HEK293 (cell line): ENCODE data around the gene MYOM1.

Experiments
- BCL11B ChIP-seq: fragments of 450-650 bp; formaldehyde crosslinking; IDR thresholded peaks from 2 replicates; pipeline ENCODE4 v1.5.1; 2016; ENCODE audit warnings: low read depth, missing biosample characterization, missing genetic modification characterization
- TCF7L2 ChIP-seq: IDR thresholded peaks from 2 replicates; pipeline ENCODE4 v1.6.1; 2011; ENCODE audit warnings: low read depth, mild to moderate bottlenecking, inconsistent platforms, low read length, moderate library complexity, borderline replicate concordance
- WT1 ChIP-seq: fragments of 450-650 bp; formaldehyde crosslinking; IDR thresholded peaks from 2 replicates; pipeline ENCODE4 v1.5.1; 2016; ENCODE audit warnings: missing biosample characterization, missing genetic modification characterization
- ZBTB21 ChIP-seq: fragments of 450-650 bp; formaldehyde crosslinking; IDR thresholded peaks from 2 replicates; pipeline ENCODE4 v1.5.1; 2017; ENCODE audit warnings: missing biosample characterization, missing genetic modification characterization
- ZNF366 ChIP-seq: fragments of 450-650 bp; formaldehyde crosslinking; conservative IDR thresholded peaks from 2 replicates; pipeline ENCODE4 v1.5.1; 2016; ENCODE audit warnings: missing biosample characterization, missing genetic modification characterization
- ZNF513 ChIP-seq: fragments of 450-650 bp; IDR thresholded peaks from 2 replicates; pipeline ENCODE4 v1.5.1; 2018; ENCODE audit warnings: missing biosample characterization, missing genetic modification characterization
- ZNF544 ChIP-seq: fragments of 450-650 bp; formaldehyde crosslinking; IDR thresholded peaks from 2 replicates; pipeline ENCODE4 v1.5.0; 2017; ENCODE audit warnings: missing biosample characterization, missing genetic modification characterization
- TF ChIP-seq, protein P1 (sequence below): fragments of 450-650 bp; formaldehyde crosslinking; IDR thresholded peaks from 2 replicates; pipeline ENCODE4 v1.5.1; 2017; ENCODE audit warnings: missing biosample characterization, missing genetic modification characterization
- TF ChIP-seq, protein P2 (sequence below): fragments of 450-650 bp; formaldehyde crosslinking; IDR thresholded peaks from 2 replicates; pipeline ENCODE4 v1.5.1; 2016; ENCODE audit warnings: missing biosample characterization, missing genetic modification characterization, low read depth
- TF ChIP-seq, protein P3 (sequence below): sonication (generic); formaldehyde crosslinking; IDR thresholded peaks from 2 replicates; pipeline ENCODE4 v1.8.1; 2022; ENCODE audit warnings: mild to moderate bottlenecking, moderate library complexity, missing genetic modification reagents
- TF ChIP-seq, protein P4 (sequence below): fragments of 450-650 bp; formaldehyde crosslinking; IDR thresholded peaks from 2 replicates; pipeline ENCODE4 v1.5.1; 2016; ENCODE audit warnings: missing biosample characterization, missing genetic modification characterization
- TF ChIP-seq, protein P5 (sequence below): fragments of 450-650 bp; formaldehyde crosslinking; IDR thresholded peaks from 2 replicates; pipeline ENCODE4 v1.5.1; 2016; ENCODE audit warnings: missing biosample characterization, missing genetic modification characterization

DNA sequence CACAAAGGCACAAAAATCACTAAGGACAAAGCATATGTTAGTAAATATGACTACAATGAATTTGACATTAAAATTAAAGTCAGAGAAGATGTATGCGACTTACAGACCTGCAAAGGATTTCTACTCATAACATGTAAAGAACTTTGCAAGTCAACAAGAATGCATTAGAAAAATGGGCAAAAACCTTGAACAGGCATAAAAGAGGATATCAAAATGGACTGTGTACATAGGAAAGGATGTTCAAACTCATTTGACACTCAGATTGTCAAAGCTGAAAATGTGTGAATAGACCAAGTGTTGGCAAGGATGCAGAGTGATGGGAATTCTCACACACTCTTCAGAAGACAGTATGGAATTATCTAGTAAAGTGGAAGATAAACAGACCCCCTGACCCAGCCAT is 94.9 kb downstream of the MYOM1 start:
- TF ChIP-seq, protein P1, sequence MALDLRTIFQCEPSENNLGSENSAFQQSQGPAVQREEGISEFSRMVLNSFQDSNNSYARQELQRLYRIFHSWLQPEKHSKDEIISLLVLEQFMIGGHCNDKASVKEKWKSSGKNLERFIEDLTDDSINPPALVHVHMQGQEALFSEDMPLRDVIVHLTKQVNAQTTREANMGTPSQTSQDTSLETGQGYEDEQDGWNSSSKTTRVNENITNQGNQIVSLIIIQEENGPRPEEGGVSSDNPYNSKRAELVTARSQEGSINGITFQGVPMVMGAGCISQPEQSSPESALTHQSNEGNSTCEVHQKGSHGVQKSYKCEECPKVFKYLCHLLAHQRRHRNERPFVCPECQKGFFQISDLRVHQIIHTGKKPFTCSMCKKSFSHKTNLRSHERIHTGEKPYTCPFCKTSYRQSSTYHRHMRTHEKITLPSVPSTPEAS = no peak
- TF ChIP-seq ZBTB21 (tag by site-specific recombination) = no peak
- TF ChIP-seq, protein P2, sequence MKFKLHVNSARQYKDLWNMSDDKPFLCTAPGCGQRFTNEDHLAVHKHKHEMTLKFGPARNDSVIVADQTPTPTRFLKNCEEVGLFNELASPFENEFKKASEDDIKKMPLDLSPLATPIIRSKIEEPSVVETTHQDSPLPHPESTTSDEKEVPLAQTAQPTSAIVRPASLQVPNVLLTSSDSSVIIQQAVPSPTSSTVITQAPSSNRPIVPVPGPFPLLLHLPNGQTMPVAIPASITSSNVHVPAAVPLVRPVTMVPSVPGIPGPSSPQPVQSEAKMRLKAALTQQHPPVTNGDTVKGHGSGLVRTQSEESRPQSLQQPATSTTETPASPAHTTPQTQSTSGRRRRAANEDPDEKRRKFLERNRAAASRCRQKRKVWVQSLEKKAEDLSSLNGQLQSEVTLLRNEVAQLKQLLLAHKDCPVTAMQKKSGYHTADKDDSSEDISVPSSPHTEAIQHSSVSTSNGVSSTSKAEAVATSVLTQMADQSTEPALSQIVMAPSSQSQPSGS (tag by site-specific recombination) = no peak
- no peak for TF ChIP-seq ZNF513 (tag by site-specific recombination)
- TF ChIP-seq, protein P3, sequence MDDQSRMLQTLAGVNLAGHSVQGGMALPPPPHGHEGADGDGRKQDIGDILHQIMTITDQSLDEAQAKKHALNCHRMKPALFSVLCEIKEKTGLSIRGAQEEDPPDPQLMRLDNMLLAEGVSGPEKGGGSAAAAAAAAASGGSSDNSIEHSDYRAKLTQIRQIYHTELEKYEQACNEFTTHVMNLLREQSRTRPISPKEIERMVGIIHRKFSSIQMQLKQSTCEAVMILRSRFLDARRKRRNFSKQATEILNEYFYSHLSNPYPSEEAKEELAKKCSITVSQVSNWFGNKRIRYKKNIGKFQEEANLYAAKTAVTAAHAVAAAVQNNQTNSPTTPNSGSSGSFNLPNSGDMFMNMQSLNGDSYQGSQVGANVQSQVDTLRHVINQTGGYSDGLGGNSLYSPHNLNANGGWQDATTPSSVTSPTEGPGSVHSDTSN (CRISPR knock-in tag) = no peak
- no peak for TF ChIP-seq WT1 (tag by site-specific recombination)
- TF ChIP-seq, protein P4, sequence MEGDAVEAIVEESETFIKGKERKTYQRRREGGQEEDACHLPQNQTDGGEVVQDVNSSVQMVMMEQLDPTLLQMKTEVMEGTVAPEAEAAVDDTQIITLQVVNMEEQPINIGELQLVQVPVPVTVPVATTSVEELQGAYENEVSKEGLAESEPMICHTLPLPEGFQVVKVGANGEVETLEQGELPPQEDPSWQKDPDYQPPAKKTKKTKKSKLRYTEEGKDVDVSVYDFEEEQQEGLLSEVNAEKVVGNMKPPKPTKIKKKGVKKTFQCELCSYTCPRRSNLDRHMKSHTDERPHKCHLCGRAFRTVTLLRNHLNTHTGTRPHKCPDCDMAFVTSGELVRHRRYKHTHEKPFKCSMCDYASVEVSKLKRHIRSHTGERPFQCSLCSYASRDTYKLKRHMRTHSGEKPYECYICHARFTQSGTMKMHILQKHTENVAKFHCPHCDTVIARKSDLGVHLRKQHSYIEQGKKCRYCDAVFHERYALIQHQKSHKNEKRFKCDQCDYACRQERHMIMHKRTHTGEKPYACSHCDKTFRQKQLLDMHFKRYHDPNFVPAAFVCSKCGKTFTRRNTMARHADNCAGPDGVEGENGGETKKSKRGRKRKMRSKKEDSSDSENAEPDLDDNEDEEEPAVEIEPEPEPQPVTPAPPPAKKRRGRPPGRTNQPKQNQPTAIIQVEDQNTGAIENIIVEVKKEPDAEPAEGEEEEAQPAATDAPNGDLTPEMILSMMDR (tag by site-specific recombination) = no peak
- TF ChIP-seq ZNF544 (tag by site-specific recombination) = no peak
- TF ChIP-seq TCF7L2 = no peak
- no peak for TF ChIP-seq BCL11B (tag by site-specific recombination)
- TF ChIP-seq ZNF366 (tag by site-specific recombination) = no peak
- TF ChIP-seq, protein P5, sequence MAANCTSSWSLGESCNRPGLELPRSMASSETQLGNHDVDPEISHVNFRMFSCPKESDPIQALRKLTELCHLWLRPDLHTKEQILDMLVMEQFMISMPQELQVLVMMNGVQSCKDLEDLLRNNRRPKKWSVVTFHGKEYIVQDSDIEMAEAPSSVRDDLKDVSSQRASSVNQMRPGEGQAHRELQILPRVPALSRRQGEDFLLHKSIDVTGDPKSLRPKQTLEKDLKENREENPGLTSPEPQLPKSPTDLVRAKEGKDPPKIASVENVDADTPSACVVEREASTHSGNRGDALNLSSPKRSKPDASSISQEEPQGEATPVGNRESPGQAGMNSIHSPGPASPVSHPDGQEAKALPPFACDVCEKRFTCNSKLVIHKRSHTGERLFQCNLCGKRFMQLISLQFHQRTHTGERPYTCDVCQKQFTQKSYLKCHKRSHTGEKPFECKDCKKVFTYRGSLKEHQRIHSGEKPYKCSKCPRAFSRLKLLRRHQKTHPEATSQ (tag by site-specific recombination) = no peak
